NCI-H187 treated with DMSO at 0.1 percent for 48 hours (cell line): ENCODE data around the gene MLH3.

ENCODE experiments used
- DNase-seq: peaks from one replicate; lab custom pipeline; 2025; lab: John Stamatoyannopoulos, UW

Gene MLH3

GRCh38 chr14:75066691-75067090 is 15.4 kb upstream of the MLH3 start:
- DNase-seq: no peak

DNA sequence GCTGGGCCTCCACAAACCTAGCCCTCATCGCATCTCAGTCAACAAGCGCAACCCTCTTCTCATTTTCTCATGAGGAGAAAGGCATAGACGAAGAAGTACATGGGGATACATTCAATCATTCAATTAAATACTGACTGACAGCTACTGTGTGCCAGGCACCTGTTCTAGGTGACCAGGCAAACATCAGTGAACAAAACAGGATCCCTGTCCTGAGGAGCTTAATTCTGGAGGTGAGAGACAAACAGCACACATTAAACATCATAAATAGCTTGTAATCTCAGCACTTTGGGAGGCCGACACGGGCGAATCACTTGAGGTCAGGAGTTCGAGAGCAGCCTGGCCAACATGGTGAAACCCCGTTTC is 12.9 kb upstream of the MLH3 start:
- DNase-seq: no peak

- peak; percentile 65 for DNase-seq
These were observed 12.4 kb upstream of the MLH3 start, which contains the start of gene ACYP1 for GRCh38 chr14:75063491-75064204. TSS of gene ACYP1 (minus strand) at chr14:75064024. CDS start at chr14:75063553, 471 bp downstream.

DNA sequence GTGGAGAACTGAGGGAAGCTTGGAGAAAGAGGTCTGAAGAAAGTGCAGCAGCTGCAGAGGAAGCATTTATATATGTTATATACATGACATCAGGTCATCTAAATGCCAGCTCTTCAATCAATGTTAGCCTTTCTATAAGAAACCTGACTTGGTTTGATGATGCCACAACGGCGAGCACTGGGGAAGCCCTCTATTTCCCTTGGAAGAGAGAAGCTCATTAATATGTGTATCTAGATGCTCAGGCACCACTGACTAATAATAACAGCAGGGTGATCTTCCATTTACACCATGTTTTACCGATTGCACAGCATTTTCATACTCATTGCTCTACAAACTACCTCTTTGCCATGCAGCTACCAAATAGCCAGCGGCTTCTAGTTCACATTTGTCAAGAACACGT is 11.7 kb upstream of the MLH3 start:
- no peak for DNase-seq

GRCh38 chr14:75060420-75060819 is 9.2 kb upstream of the MLH3 start:
- no peak for DNase-seq

GRCh38 chr14:75059642-75060041 is 8.4 kb upstream of the MLH3 start:
- no peak for DNase-seq

GRCh38 chr14:75054421-75054820 is 3.2 kb upstream of the MLH3 start:
- DNase-seq: no peak

GRCh38 chr14:75053396-75054291 is 2.4 kb upstream of the MLH3 start:
- no peak for DNase-seq

DNA sequence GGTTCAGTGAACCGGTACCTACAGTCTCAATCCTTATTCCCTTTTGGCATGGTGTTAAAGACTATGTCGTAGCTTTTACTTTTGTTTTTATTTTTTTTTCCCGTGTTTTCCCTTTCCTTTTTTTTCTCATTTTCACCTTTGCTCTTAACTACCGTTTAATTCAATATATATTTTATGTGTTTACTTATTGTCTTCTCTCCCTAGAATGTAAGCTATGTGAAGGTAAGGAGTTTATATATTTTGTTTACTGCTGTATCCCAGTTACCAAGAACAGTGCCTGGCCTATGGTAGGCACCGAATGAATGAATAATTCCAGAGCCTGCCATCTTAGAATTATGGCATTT is 261 bp upstream of the MLH3 start:
- no peak for DNase-seq

GRCh38 chr14:75049731-75050201 is 1.5 kb downstream of the MLH3 start:
- no peak for DNase-seq

GRCh38 chr14:75049136-75049535 is 2.1 kb downstream of the MLH3 start:
- DNase-seq: no peak

- DNase-seq: no peak
These were observed 3.2 kb downstream of the MLH3 start for GRCh38 chr14:75048101-75048500.

DNA sequence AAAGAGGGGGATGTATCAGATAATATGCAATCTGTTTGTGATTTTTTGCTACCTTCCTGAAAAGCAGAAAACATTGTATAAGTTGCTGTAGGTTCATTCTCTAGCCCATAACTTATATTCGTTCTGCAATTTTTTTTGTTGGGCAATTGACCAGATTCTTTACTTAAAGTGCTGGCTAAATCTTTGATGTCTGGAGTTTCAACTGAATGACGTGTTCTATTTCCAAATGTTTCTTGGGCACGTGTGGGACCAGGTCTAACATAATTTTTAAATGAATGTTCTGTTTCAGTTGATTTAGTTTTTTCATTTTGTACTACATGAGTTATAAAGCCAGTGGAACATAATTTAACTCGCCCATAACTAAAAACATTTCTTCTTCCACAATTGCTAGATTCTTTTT is 3.8 kb downstream of the MLH3 start:
- DNase-seq: no peak

GRCh38 chr14:75046899-75047298 is 4.4 kb downstream of the MLH3 start:
- DNase-seq: no peak

GRCh38 chr14:75046275-75046674 is 5.0 kb downstream of the MLH3 start:
- DNase-seq: no peak

- no peak for DNase-seq
These were observed 6.5 kb downstream of the MLH3 start for GRCh38 chr14:75044752-75045151.

GRCh38 chr14:75044322-75044721 is 6.9 kb downstream of the MLH3 start:
- DNase-seq: no peak

GRCh38 chr14:75042035-75042434 is 9.2 kb downstream of the MLH3 start:
- no peak for DNase-seq

GRCh38 chr14:75041613-75042012 is 9.7 kb downstream of the MLH3 start:
- DNase-seq: no peak

DNA sequence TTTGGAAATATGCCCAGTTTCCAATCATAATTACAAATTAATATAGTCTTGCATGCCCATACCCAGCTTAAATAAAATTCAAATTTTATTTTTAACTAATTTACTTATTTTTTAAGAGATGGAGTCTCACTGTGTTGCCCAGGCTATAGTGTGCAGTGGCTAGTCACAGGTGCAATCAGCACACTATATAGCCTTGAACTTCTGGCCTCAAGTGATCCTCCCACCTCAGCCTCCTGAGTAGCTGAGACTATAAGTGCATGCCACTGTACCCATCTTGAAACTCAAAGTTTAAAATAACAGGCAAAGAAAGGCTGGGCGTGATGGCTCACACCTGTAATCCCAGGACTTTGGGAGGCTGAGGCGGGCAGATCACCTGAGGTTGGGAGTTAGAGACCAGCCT is 10.3 kb downstream of the MLH3 start:
- no peak for DNase-seq

- DNase-seq: no peak
These were observed 10.8 kb downstream of the MLH3 start for GRCh38 chr14:75040507-75040906.

DNA sequence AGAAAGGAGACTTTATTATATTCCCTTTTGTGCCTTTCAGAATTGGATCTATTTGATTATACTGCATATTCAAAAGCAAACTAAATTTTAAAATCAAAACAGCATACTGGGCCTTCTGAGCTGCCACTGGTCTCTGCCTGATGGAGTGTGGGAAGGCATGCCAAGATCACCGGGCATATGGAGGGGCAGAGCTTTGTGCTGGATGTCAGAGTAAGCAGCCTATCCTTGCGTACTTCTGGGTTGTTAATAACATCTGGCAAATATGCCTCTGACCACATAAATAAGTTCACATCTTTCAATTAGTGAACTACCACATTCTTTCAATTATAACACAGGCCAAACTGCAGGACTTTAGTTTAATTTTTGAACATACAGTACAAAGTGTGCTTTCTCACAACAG is 18.3 kb downstream of the MLH3 start:
- no peak for DNase-seq

GRCh38 chr14:75030147-75030546 is 21.1 kb downstream of the MLH3 start:
- DNase-seq: no peak
